ENCODE measurements around the gene IKZF1. TPM values are rescaled to one million over a fixed set of nuclear protein-coding genes. Genes with fewer than 3 reads are reported as not detected.

IKZF1 gene
- 100 to 1,000 TPM; 127 to 347 (median 205) TPM for polyA plus RNA-seq (ENCODE audit: low read depth in 6 of 6)

GRCh38 chr7:50304129-50304910 is at the start of gene IKZF1:
TSS of gene IKZF1 (plus strand) at chr7:50304716. CDS start at chr7:50319062, 14,346 bp downstream.
- Mint-ChIP-seq H3K27ac (peak within 1 kb of the TSS; percentile 86 to 98 (median 94)), H3K27me3 (no peaks in the 10 kb centered on the region), H3K36me3 (peaks cover 0 to 15% of the 10 kb centered on the region in 2 donors), H3K4me1 (peaks cover 28 to 59% (median 37%) of the 10 kb centered on the region in 3 donors), H3K9me3 (no peaks in the 10 kb centered on the region), H3K4me3 (peak within 1 kb of the TSS; percentile 83 to 100 (median 99))
- peak; percentile 68 for DNase-seq
- peak; percentile 55 to 59 for ATAC-seq (ENCODE audit: low read depth in 2 of 2)

- Mint-ChIP-seq H3K9me3 (no peaks in the 10 kb centered on the region), H3K4me1 (peaks cover 52 to 61% (median 58%) of the 10 kb centered on the region in 3 donors), H3K4me3 (no peak overlapping the region), H3K36me3 (no peaks in the 10 kb centered on the region), H3K27me3 (no peaks in the 10 kb centered on the region), H3K27ac (peak overlapping the region; percentile 8 to 89 (median 61))
- ATAC-seq (ENCODE audit: low read depth in 2 of 2) (no peak), DNase-seq (no peak)
Measured at GRCh38 chr7:50261593-50261992, 42.9 kb upstream of the IKZF1 start.

GRCh38 chr7:50262446-50262845 is 42.1 kb upstream of the IKZF1 start:
- DNase-seq (no peak), ATAC-seq (ENCODE audit: low read depth in 2 of 2) (no peak)
- Mint-ChIP-seq H3K4me3 (peak overlapping the region in 3 of 8 donors; percentile 11 to 59 (median 35)), H3K27me3 (no peaks in the 10 kb centered on the region), H3K4me1 (peaks cover 60 to 69% (median 67%) of the 10 kb centered on the region in 3 donors), H3K9me3 (no peaks in the 10 kb centered on the region), H3K36me3 (no peaks in the 10 kb centered on the region), H3K27ac (peak overlapping the region in 5 of 6 donors; percentile 15 to 89 (median 42))

GRCh38 chr7:50262916-50263690 is 41.4 kb upstream of the IKZF1 start:
- Mint-ChIP-seq H3K36me3 (no peaks in the 10 kb centered on the region), H3K27me3 (no peaks in the 10 kb centered on the region), H3K9me3 (no peaks in the 10 kb centered on the region), H3K4me3 (peak overlapping the region in 3 of 8 donors; percentile 35 to 59 (median 59)), H3K4me1 (peaks cover 67 to 76% (median 73%) of the 10 kb centered on the region in 3 donors), H3K27ac (peak overlapping the region; percentile 41 to 87 (median 70))
- ATAC-seq (ENCODE audit: low read depth in 2 of 2) (peak in 1 of 2 donors; percentile 42), DNase-seq (no peak)

- DNase-seq (no peak), ATAC-seq (ENCODE audit: low read depth in 2 of 2) (no peak)
- H3K4me1 Mint-ChIP-seq, result peaks cover 84 to 92% (median 91%) of the 10 kb centered on the region in 3 donors
- peak overlapping the region; percentile 41 to 89 (median 62) for H3K27ac Mint-ChIP-seq
- H3K27me3 Mint-ChIP-seq, result no peaks in the 10 kb centered on the region
- H3K36me3 Mint-ChIP-seq, result no peaks in the 10 kb centered on the region
- H3K9me3 Mint-ChIP-seq, result no peaks in the 10 kb centered on the region
- peak overlapping the region in 3 of 8 donors; percentile 6 to 36 (median 7) for H3K4me3 Mint-ChIP-seq
Measured at GRCh38 chr7:50264908-50265307, 39.6 kb upstream of the IKZF1 start.

- DNase-seq, result no peak
- peaks cover 0 to 6% (median 5%) of the 10 kb centered on the region in 7 donors for H3K9me3 Mint-ChIP-seq
- no peak for ATAC-seq (ENCODE audit: low read depth in 2 of 2)
- peaks cover 5 to 6% of the 10 kb centered on the region in 2 donors for H3K36me3 Mint-ChIP-seq
- peak overlapping the region; percentile 34 to 93 (median 78) for H3K27ac Mint-ChIP-seq
- H3K4me1 Mint-ChIP-seq, result peaks cover 87 to 96% (median 93%) of the 10 kb centered on the region in 3 donors
- H3K27me3 Mint-ChIP-seq, result no peaks in the 10 kb centered on the region
- peak overlapping the region in 6 of 8 donors; percentile 74 to 93 (median 83) for H3K4me3 Mint-ChIP-seq
Measured at GRCh38 chr7:50265968-50266634, 38.4 kb upstream of the IKZF1 start.

- Mint-ChIP-seq H3K9me3 (peaks cover 0 to 6% (median 5%) of the 10 kb centered on the region in 7 donors), H3K27ac (peak overlapping the region; percentile 57 to 93 (median 84)), H3K4me1 (peaks cover 87 to 97% (median 93%) of the 10 kb centered on the region in 3 donors), H3K27me3 (no peaks in the 10 kb centered on the region), H3K36me3 (peaks cover 5 to 6% of the 10 kb centered on the region in 2 donors), H3K4me3 (peak overlapping the region; percentile 68 to 93 (median 83))
- ATAC-seq (ENCODE audit: low read depth in 2 of 2) (peak; percentile 62 to 74), DNase-seq (peak; percentile 52)
Measured at GRCh38 chr7:50266635-50267386, 37.7 kb upstream of the IKZF1 start.

GRCh38 chr7:50267525-50268041 is 36.9 kb upstream of the IKZF1 start:
- Mint-ChIP-seq H3K36me3 (peaks cover 5 to 6% of the 10 kb centered on the region in 2 donors), H3K27ac (peak overlapping the region; percentile 81 to 94 (median 90)), H3K27me3 (no peaks in the 10 kb centered on the region), H3K9me3 (peaks cover 0 to 6% (median 5%) of the 10 kb centered on the region in 7 donors), H3K4me1 (peaks cover 79 to 97% (median 87%) of the 10 kb centered on the region in 3 donors), H3K4me3 (peak overlapping the region; percentile 68 to 93 (median 83))
- no peak for DNase-seq
- no peak for ATAC-seq (ENCODE audit: low read depth in 2 of 2)

- Mint-ChIP-seq H3K27ac (peak overlapping the region in 5 of 6 donors; percentile 81 to 94 (median 93)), H3K4me1 (peaks cover 76 to 96% (median 86%) of the 10 kb centered on the region in 3 donors), H3K36me3 (peaks cover 5 to 6% of the 10 kb centered on the region in 2 donors), H3K27me3 (no peaks in the 10 kb centered on the region), H3K9me3 (peaks cover 0 to 6% (median 5%) of the 10 kb centered on the region in 7 donors), H3K4me3 (peak overlapping the region in 6 of 8 donors; percentile 46 to 93 (median 83))
- DNase-seq (no peak), ATAC-seq (ENCODE audit: low read depth in 2 of 2) (no peak)
Measured at GRCh38 chr7:50268223-50268622, 36.3 kb upstream of the IKZF1 start.

- peaks cover 75 to 96% (median 85%) of the 10 kb centered on the region in 3 donors for H3K4me1 Mint-ChIP-seq
- no peak for ATAC-seq (ENCODE audit: low read depth in 2 of 2)
Measured at GRCh38 chr7:50268990-50269389, 35.5 kb upstream of the IKZF1 start.

GRCh38 chr7:50270531-50271018 is 33.9 kb upstream of the IKZF1 start:
- peak; percentile 20 to 27 for ATAC-seq (ENCODE audit: low read depth in 2 of 2)
- peak overlapping the region in 4 of 8 donors; percentile 26 to 86 (median 66) for H3K4me3 Mint-ChIP-seq
- H3K4me1 Mint-ChIP-seq, result peaks cover 71 to 96% (median 84%) of the 10 kb centered on the region in 3 donors
- H3K27me3 Mint-ChIP-seq, result no peaks in the 10 kb centered on the region
- peaks cover 0 to 6% (median 5%) of the 10 kb centered on the region in 7 donors for H3K9me3 Mint-ChIP-seq
- H3K27ac Mint-ChIP-seq, result peak overlapping the region; percentile 34 to 90 (median 69)
- H3K36me3 Mint-ChIP-seq, result peaks cover 5 to 6% of the 10 kb centered on the region in 2 donors
- no peak for DNase-seq

More at GRCh38 chr7:50268990-50269389, 35.5 kb upstream of the IKZF1 start:
- H3K9me3 Mint-ChIP-seq, result peaks cover 0 to 6% (median 5%) of the 10 kb centered on the region in 7 donors
- H3K27me3 Mint-ChIP-seq, result no peaks in the 10 kb centered on the region
- H3K4me3 Mint-ChIP-seq, result peak overlapping the region in 7 of 8 donors; percentile 15 to 93 (median 78)
- H3K36me3 Mint-ChIP-seq, result peaks cover 5 to 6% of the 10 kb centered on the region in 2 donors
- peak overlapping the region; percentile 44 to 93 (median 86) for H3K27ac Mint-ChIP-seq
- DNase-seq, result no peak

GRCh38 chr7:50272808-50273207 is 31.7 kb upstream of the IKZF1 start:
- Mint-ChIP-seq H3K27me3 (no peaks in the 10 kb centered on the region), H3K9me3 (peaks cover 0 to 6% (median 5%) of the 10 kb centered on the region in 7 donors), H3K27ac (peak overlapping the region in 2 of 6 donors; percentile 44 to 71), H3K4me3 (no peak overlapping the region), H3K36me3 (peaks cover 5 to 6% of the 10 kb centered on the region in 2 donors), H3K4me1 (peaks cover 68 to 96% (median 81%) of the 10 kb centered on the region in 3 donors)
- DNase-seq, result no peak
- ATAC-seq (ENCODE audit: low read depth in 2 of 2), result no peak

All from naive B cell (primary cell).